B cell (primary cell): Measurements from ENCODE around the gene RETREG1.

ENCODE experiments used
- EZH2 ChIP-seq: IDR thresholded peaks from 2 replicates; pipeline ENCODE4 v1.6.1; 2012; ENCODE audit warnings: borderline replicate concordance, low read depth, mild to moderate bottlenecking, moderate library complexity, low read length; ENCODE audit not compliant: insufficient read depth, poor library complexity, severe bottlenecking
- TF ChIP-seq, protein P1 (sequence below): fragments of 200-600 bp; IDR thresholded peaks from one replicate; pipeline ENCODE4 v1.8.0; 2022; ENCODE audit warnings: antibody characterized with exemption, mild to moderate bottlenecking

DNA sequence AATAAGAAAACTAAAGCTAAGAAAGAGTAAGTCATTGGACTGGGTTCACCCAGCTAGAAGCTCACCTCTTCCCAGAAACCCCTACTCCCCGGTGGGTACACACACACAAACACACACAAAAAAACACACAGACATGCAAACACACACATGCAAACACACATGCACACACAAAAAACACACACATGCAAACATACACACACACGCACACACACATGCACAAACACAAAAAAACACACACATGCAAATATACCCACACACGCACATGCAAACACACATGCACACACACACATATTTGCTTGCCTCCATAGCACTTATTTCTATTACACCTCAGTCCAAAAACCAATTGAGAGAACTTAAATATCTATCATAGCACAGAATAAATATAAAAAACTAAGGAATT, 26.1 kb downstream of the RETREG1 start:
- TF ChIP-seq, protein P1, sequence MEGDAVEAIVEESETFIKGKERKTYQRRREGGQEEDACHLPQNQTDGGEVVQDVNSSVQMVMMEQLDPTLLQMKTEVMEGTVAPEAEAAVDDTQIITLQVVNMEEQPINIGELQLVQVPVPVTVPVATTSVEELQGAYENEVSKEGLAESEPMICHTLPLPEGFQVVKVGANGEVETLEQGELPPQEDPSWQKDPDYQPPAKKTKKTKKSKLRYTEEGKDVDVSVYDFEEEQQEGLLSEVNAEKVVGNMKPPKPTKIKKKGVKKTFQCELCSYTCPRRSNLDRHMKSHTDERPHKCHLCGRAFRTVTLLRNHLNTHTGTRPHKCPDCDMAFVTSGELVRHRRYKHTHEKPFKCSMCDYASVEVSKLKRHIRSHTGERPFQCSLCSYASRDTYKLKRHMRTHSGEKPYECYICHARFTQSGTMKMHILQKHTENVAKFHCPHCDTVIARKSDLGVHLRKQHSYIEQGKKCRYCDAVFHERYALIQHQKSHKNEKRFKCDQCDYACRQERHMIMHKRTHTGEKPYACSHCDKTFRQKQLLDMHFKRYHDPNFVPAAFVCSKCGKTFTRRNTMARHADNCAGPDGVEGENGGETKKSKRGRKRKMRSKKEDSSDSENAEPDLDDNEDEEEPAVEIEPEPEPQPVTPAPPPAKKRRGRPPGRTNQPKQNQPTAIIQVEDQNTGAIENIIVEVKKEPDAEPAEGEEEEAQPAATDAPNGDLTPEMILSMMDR: no peak
- no peak for TF ChIP-seq EZH2
